Adrenal gland (tissue), 12 donors: ENCODE data around the gene SPON2. TPM values are rescaled to one million over a fixed set of nuclear protein-coding genes. Genes with fewer than 3 reads are reported as not detected.

ENCODE experiments used
- DNase-seq, 7 donors: peaks; one replicate each; pipeline ENCODE4 v3.0.0-alpha.2; 2019 to 2020
- H3K27ac ChIP-seq, 5 donors: fragments of 200-600 bp; sonication (generic) in 4 of 5; 1 replicate in 3 of 5; 2 replicates in 2 of 5; pipeline versions ENCODE4 v1.5.1 to v1.8.0; 2016 to 2020; ENCODE audit warnings: mild to moderate bottlenecking in 1 of 5
- H3K27me3 ChIP-seq: fragments of 200-600 bp; 2 replicates; pipeline ENCODE4 v1.8.0; 2021
- H3K36me3 ChIP-seq, 2 donors: fragments of 200-600 bp; replicated peaks in 1 of 2; 1 replicate in 1 of 2; 2 replicates in 1 of 2; pipeline versions ENCODE4 v1.5.1 to v1.8.0; 2018 to 2022
- H3K4me1 ChIP-seq, 2 donors: fragments of 200-600 bp; replicated peaks in 1 of 2; 1 replicate in 1 of 2; 2 replicates in 1 of 2; pipeline versions ENCODE4 v1.5.1 to v1.8.0; 2018 to 2021
- H3K4me3 ChIP-seq, 4 donors: fragments of 200-600 bp; sonication (generic) in 3 of 4; one replicate each; pipeline ENCODE4 v1.5.1; 2016 to 2018
- H3K9me3 ChIP-seq, 3 donors: fragments of 200-600 bp; sonication (generic) in 1 of 3; replicated peaks in 1 of 3; 1 replicate in 2 of 3; 2 replicates in 1 of 3; pipeline versions ENCODE4 v1.5.1 to v1.8.0; 2016 to 2021
- CTCF ChIP-seq, 6 experiments: fragments of 450-650 bp in 4 of 6; fragments of 200-600 bp in 2 of 6; sonication (generic) in 1 of 6; IDR thresholded peaks; 1 replicate in 5 of 6; 2 replicates in 1 of 6; pipeline versions ENCODE4 v1.5.1 to v1.8.0; 2016 to 2021; ENCODE audit warnings: antibody characterized with exemption in 6 of 6, mild to moderate bottlenecking in 2 of 6, moderate library complexity in 1 of 6
- POLR2A ChIP-seq, 2 donors: fragments of 450-650 bp; IDR thresholded peaks; one replicate each; pipeline ENCODE4 v1.6.1; 2017; ENCODE audit warnings: antibody characterized with exemption in 2 of 2, mild to moderate bottlenecking in 2 of 2, moderate library complexity in 1 of 2
- WGBS, 4 donors: extraction: QIAGEN DNeasy Blood & Tissue Kit in 2 of 4; methylation state at CpG; one replicate each; pipeline versions ENCODE4 v1.1.5 to v1.1.7; 2013 to 2017; 5-methylcytosine and 5-hydroxymethylcytosine counted together
- intact Hi-C, 2 donors: fragments of 100-400 bp; cut with DNase I; formaldehyde crosslinking; loops; one replicate each; pipeline versions ENCODE4 v1.14.1 to v1.15.0; 2022 to 2023
- polyA plus RNA-seq, 3 donors: library from polyadenylated mRNA; stranded (reverse); fragments of 200-250 nt in 2 of 3; fragments of 350-450 nt in 1 of 3; fragmentation: Illumina TruSeq in 1 of 3; extraction: RNeasy Lipid Tissue Mini Kit (QIAGEN cat#74804) in 1 of 3; gene quantifications; one replicate each; pipeline ENCODE4 v1.2.3, GENCODE V29; 2013 to 2014
- total RNA-seq, 9 donors: library from RNA; depleted of rRNA in 4 of 9; stranded (reverse); fragments of >200 nt in 4 of 9; fragments of 120-200 nt in 1 of 9; fragmentation: NEBNext Ultra II Directional in 1 of 9; extraction: Animal tissue kit (Norgen Biotek cat#: 25700) in 1 of 9; gene quantifications; one replicate each; pipeline versions ENCODE4 v1.1.0 to v1.2.4, GENCODE V29; 2013 to 2023
- donor health status: healthy with polysubstance abuse.
- donor health status: Bipolar disorder and iron deficiency.
- donor health status: DM: yes; HTN: yes; CAD: no.
- donor health status: DM: no; HTN: no; CAD: no.
- donor health status: DM: no; HTN: no; CAD: no.
- donor health status: DM: yes; HTN: yes; CAD: no.

SPON2 gene
- total and polyA plus RNA-seq, 12 donors = 4.1 to 206 (median 73.3) TPM

- Histone ChIP-seq H3K4me1 (peaks cover 5 to 18% of the 10 kb centered on the region in 2 donors), H3K4me3 (no peak overlapping the region), H3K9me3 (peaks cover 0 to 3% (median 0%) of the 10 kb centered on the region in 3 donors), H3K27me3 (peaks cover 17% of the 10 kb centered on the region), H3K36me3 (no peaks in the 10 kb centered on the region), H3K27ac (peak overlapping the region in 1 of 5 donors; percentile 3)
- intact Hi-C loops = no loop called here
- WGBS, 4 donors = 92 to 97% (median 95%) methylated on average over 2 to 7 of the region's 7 CpGs
- TF ChIP-seq POLR2A (IDR thresholded peaks at IDR 0.05) (no peak), CTCF (IDR thresholded peaks at IDR 0.05) (no peak)
- DNase-seq = no peak
Observed at GRCh38 chr4:1175635-1176229, 3.3 kb upstream of the SPON2 start.

GRCh38 chr4:1174941-1175634 is 2.7 kb upstream of the SPON2 start:
- H3K27ac ChIP-seq = peak overlapping the region in 1 of 5 donors; percentile 3
- H3K9me3 ChIP-seq = no peaks in the 10 kb centered on the region
- TF ChIP-seq CTCF (IDR thresholded peaks at IDR 0.05) (no peak), POLR2A (IDR thresholded peaks at IDR 0.05) (no peak)
- intact Hi-C loops = no loop called here
- peaks cover 5 to 18% of the 10 kb centered on the region in 2 donors for H3K4me1 ChIP-seq
- peaks cover 22% of the 10 kb centered on the region for H3K27me3 ChIP-seq
- H3K4me3 ChIP-seq = no peak overlapping the region
- DNase-seq = peak in 1 of 7 donors; percentile 48
- WGBS, 4 donors = 80 to 94% (median 90%) methylated on average over 1 to 20 of the region's 20 CpGs
- H3K36me3 ChIP-seq = no peaks in the 10 kb centered on the region

- H3K9me3 ChIP-seq = no peaks in the 10 kb centered on the region
- intact Hi-C loops = no loop called here
- peaks cover 22% of the 10 kb centered on the region for H3K27me3 ChIP-seq
- WGBS, 4 donors = 52 to 70% (median 69%) methylated on average over 9 to 20 of the region's 20 CpGs
- H3K4me3 ChIP-seq = no peak overlapping the region
- no peaks in the 10 kb centered on the region for H3K36me3 ChIP-seq
- peak overlapping the region in 2 of 5 donors; percentile 21 to 76 for H3K27ac ChIP-seq
- DNase-seq = peak in 2 of 7 donors; percentile 26 to 57
- peaks cover 5 to 22% of the 10 kb centered on the region in 2 donors for H3K4me1 ChIP-seq
- TF ChIP-seq POLR2A (IDR thresholded peaks at IDR 0.05) (no peak), CTCF (IDR thresholded peaks at IDR 0.05) (no peak)
Observed at GRCh38 chr4:1172971-1173757, 781 bp upstream of the SPON2 start.
